HEK293 (cell line): ENCODE results near the gene ZFR.

Source experiments
- CTCF ChIA-PET: fragments of 350-600 bp; formaldehyde crosslinking; extraction: SDS; loops from one replicate; lab custom pipeline; 2021; ENCODE audit warnings: antibody characterized with exemption; lab: Yijun Ruan, JAX
- POLR2A ChIA-PET: fragments of 300-600 bp; formaldehyde crosslinking; extraction: SDS; loops from one replicate; lab custom pipeline; 2020; ENCODE audit warnings: antibody characterized with exemption, inconsistent platforms; lab: Yijun Ruan, JAX
- H3K27ac ChIP-seq: fragments of 200-500 bp; sonication (Bioruptor generic); 2 replicates; pipeline ENCODE4 v1.5.1; 2014; ENCODE audit warnings: low read depth, low read length, control low read depth, inconsistent platforms; ENCODE audit errors: extremely low read depth
- H3K36me3 ChIP-seq, 2 experiments: fragments of 200-500 bp in 1 of 2; sonication (Bioruptor generic) in 1 of 2; 1 replicate in 1 of 2; 2 replicates in 1 of 2; pipeline ENCODE4 v1.5.1; 2014 to 2017; ENCODE audit warnings: inconsistent platforms in 2 of 2, low read length in 2 of 2; ENCODE audit not compliant: control insufficient read depth in 2 of 2, insufficient read depth in 1 of 2
- H3K4me1 ChIP-seq: fragments of 200-500 bp; sonication (Bioruptor generic); 2 replicates; pipeline ENCODE4 v1.5.1; 2014; ENCODE audit warnings: mild to moderate bottlenecking, low read length, inconsistent platforms; ENCODE audit not compliant: control insufficient read depth, insufficient read depth
- H3K4me3 ChIP-seq: 2 replicates; pipeline ENCODE4 v1.5.1; 2011; ENCODE audit warnings: low read depth, mild to moderate bottlenecking, control low read depth, low read length, moderate library complexity
- H3K9me3 ChIP-seq: fragments of 200-500 bp; sonication (Bioruptor generic); 2 replicates; pipeline ENCODE4 v1.5.1; 2014; ENCODE audit warnings: low read depth, low read length, inconsistent platforms; ENCODE audit not compliant: control insufficient read depth, insufficient read depth
- ATF2 ChIP-seq: fragments of 450-650 bp; formaldehyde crosslinking; IDR thresholded peaks from 2 replicates; pipeline ENCODE4 v1.5.1; 2016; ENCODE audit warnings: missing biosample characterization, missing genetic modification characterization, low read depth
- REPIN1 ChIP-seq: fragments of 450-650 bp; formaldehyde crosslinking; IDR thresholded peaks from 2 replicates; pipeline ENCODE4 v1.5.1; 2017; ENCODE audit warnings: missing biosample characterization, missing genetic modification characterization, low read depth
- SCRT1 ChIP-seq: fragments of 450-650 bp; formaldehyde crosslinking; IDR thresholded peaks from 2 replicates; pipeline ENCODE4 v1.5.1; 2016; ENCODE audit warnings: missing biosample characterization, missing genetic modification characterization, borderline replicate concordance
- SP2 ChIP-seq: fragments of 450-650 bp; formaldehyde crosslinking; IDR thresholded peaks from 2 replicates; pipeline ENCODE4 v1.5.1; 2016; ENCODE audit warnings: missing biosample characterization, missing genetic modification characterization
- YY1 ChIP-seq: fragments of 450-650 bp; formaldehyde crosslinking; IDR thresholded peaks from 2 replicates; pipeline ENCODE4 v1.5.1; 2018; ENCODE audit warnings: missing biosample characterization, missing genetic modification characterization
- YY2 ChIP-seq: fragments of 450-650 bp; formaldehyde crosslinking; IDR thresholded peaks from 2 replicates; pipeline ENCODE4 v1.5.1; 2016; ENCODE audit warnings: missing biosample characterization, missing genetic modification characterization
- ZBTB11 ChIP-seq: fragments of 450-650 bp; formaldehyde crosslinking; conservative IDR thresholded peaks from 2 replicates; pipeline ENCODE4 v1.5.1; 2016; ENCODE audit warnings: low read depth, missing biosample characterization, missing genetic modification characterization
- ZBTB17 ChIP-seq: fragments of 450-650 bp; formaldehyde crosslinking; IDR thresholded peaks from 2 replicates; pipeline ENCODE4 v1.5.1; 2016; ENCODE audit warnings: missing biosample characterization, missing genetic modification characterization
- ZBTB21 ChIP-seq: fragments of 450-650 bp; formaldehyde crosslinking; IDR thresholded peaks from 2 replicates; pipeline ENCODE4 v1.5.1; 2017; ENCODE audit warnings: missing biosample characterization, missing genetic modification characterization
- ZFP41 ChIP-seq: fragments of 450-650 bp; formaldehyde crosslinking; IDR thresholded peaks from 2 replicates; pipeline ENCODE4 v1.5.1; 2016; ENCODE audit warnings: missing biosample characterization, missing genetic modification characterization, borderline replicate concordance
- ZNF155 ChIP-seq: fragments of 450-650 bp; formaldehyde crosslinking; IDR thresholded peaks from 2 replicates; pipeline ENCODE4 v1.5.1; 2016; ENCODE audit warnings: missing biosample characterization, missing genetic modification characterization
- ZNF19 ChIP-seq: fragments of 450-650 bp; formaldehyde crosslinking; IDR thresholded peaks from 2 replicates; pipeline ENCODE4; 2016; ENCODE audit warnings: missing biosample characterization, missing genetic modification characterization, low read depth
- ZNF292 ChIP-seq: fragments of 450-650 bp; formaldehyde crosslinking; IDR thresholded peaks from 2 replicates; pipeline ENCODE4 v1.5.1; 2016; ENCODE audit warnings: low read depth, missing biosample characterization, missing genetic modification characterization, borderline replicate concordance
- ZNF514 ChIP-seq: fragments of 450-650 bp; formaldehyde crosslinking; IDR thresholded peaks from 2 replicates; pipeline ENCODE4 v1.5.1; 2016; ENCODE audit warnings: missing biosample characterization, missing genetic modification characterization
- ZNF521 ChIP-seq: fragments of 450-650 bp; formaldehyde crosslinking; IDR thresholded peaks from 2 replicates; pipeline ENCODE4 v1.5.1; 2017; ENCODE audit warnings: missing biosample characterization, mild to moderate bottlenecking, missing genetic modification characterization
- ZNF596 ChIP-seq: fragments of 450-650 bp; IDR thresholded peaks from 2 replicates; pipeline ENCODE4 v1.5.0; 2018; ENCODE audit warnings: missing biosample characterization, mild to moderate bottlenecking, missing genetic modification characterization, moderate library complexity
- ZNF639 ChIP-seq: fragments of 450-650 bp; formaldehyde crosslinking; IDR thresholded peaks from 2 replicates; pipeline ENCODE4 v1.5.1; 2016; ENCODE audit warnings: missing biosample characterization, missing genetic modification characterization
- ZNF658 ChIP-seq: fragments of 450-650 bp; formaldehyde crosslinking; IDR thresholded peaks from 2 replicates; pipeline ENCODE4; 2016; ENCODE audit warnings: missing biosample characterization, missing genetic modification characterization
- ZNF692 ChIP-seq: fragments of 450-650 bp; formaldehyde crosslinking; IDR thresholded peaks from 2 replicates; pipeline ENCODE4 v1.5.1; 2016; ENCODE audit warnings: missing biosample characterization, missing genetic modification characterization
- ZNF704 ChIP-seq: fragments of 450-650 bp; formaldehyde crosslinking; IDR thresholded peaks from 2 replicates; pipeline ENCODE4 v1.5.1; 2016; ENCODE audit warnings: missing biosample characterization, missing genetic modification characterization
- TF ChIP-seq, protein P1 (sequence below): fragments of 450-650 bp; formaldehyde crosslinking; optimal IDR thresholded peaks from 2 replicates; pipeline ENCODE3; 2016; ENCODE audit warnings: missing biosample characterization, mild to moderate bottlenecking, missing genetic modification characterization

Gene ZFR

DNA sequence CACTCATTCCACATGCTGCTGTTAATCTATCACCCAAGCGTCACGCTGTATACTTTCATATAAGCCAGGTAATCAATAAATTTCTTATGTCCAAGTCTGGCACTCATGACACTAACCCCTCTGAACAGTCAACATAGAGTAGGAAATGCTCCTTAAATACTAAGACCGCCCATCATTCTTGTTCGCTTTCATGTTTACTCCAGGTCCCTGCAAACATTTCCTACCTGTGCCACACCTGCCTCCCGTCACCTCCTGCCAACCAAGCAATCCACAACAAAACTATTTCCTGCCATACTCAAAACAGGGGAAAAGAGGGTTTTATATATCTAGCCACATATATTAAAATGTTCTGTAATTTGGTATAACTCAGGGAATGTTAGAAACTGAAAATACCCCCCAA is 39.0 kb downstream of the ZFR start:
- H3K9me3 ChIP-seq = no peaks in the 10 kb centered on the region
- TF ChIP-seq, protein P1, sequence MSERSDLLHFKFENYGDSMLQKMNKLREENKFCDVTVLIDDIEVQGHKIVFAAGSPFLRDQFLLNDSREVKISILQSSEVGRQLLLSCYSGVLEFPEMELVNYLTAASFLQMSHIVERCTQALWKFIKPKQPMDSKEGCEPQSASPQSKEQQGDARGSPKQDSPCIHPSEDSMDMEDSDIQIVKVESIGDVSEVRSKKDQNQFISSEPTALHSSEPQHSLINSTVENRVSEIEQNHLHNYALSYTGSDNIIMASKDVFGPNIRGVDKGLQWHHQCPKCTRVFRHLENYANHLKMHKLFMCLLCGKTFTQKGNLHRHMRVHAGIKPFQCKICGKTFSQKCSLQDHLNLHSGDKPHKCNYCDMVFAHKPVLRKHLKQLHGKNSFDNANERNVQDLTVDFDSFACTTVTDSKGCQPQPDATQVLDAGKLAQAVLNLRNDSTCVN = no peak
- TF ChIP-seq ZNF596 (tag by site-specific recombination) = no peak
- no peak for TF ChIP-seq ZNF704 (tag by site-specific recombination)
- no peak for TF ChIP-seq ZBTB21 (tag by site-specific recombination)
- TF ChIP-seq REPIN1 = no peak
- no peak for TF ChIP-seq ZNF155
- TF ChIP-seq ZNF658 (tag by site-specific recombination) = no peak
- TF ChIP-seq ZNF692 (tag by site-specific recombination) = no peak
- TF ChIP-seq SCRT1 (tag by site-specific recombination) = no peak
- TF ChIP-seq ZFP41 = no peak
- TF ChIP-seq ZNF514 = no peak
- no peak for TF ChIP-seq ZBTB17 (tag by site-specific recombination)
- no peak for TF ChIP-seq ZBTB11 (tag by site-specific recombination)
- no peak for TF ChIP-seq ZNF521 (tag by site-specific recombination)
- no peak for TF ChIP-seq YY2 (tag by site-specific recombination)
- no peak for TF ChIP-seq ZNF639 (tag by site-specific recombination)
- TF ChIP-seq, all 188 proteins: peak for 0
- Histone ChIP-seq H3K36me3 (peaks cover 92% of the 10 kb centered on the region in 2 experiments), H3K4me1 (no peaks in the 10 kb centered on the region), H3K4me3 (no peak overlapping the region), H3K27ac (no peak overlapping the region)
- ChIA-PET POLR2A (no interaction called here), CTCF (interaction anchor here (0.6 to 1.5 kb wide), 2 partner anchors 184 to 233 kb away, joined by 4 to 6 read pairs; no protein-coding TSS in a partner anchor)

DNA sequence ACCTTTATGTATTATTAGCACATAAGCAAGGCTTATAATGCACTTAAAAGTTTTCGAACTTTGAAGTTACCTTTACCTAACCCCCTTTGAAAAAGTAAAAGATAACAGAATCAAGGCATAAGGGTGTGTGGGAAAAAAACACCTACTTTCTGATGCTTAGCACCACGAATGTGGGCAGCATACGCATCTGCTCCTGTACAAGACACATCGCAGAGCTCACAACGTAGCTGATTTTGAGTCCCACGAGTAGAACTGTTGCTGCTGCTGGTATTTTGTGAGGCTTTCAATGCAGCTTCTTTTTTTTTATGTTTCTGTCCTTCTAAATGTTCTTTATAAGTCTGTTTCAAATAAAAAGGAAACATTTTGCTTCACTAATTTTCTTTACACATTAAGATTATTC is 40.8 kb downstream of the ZFR start:
- CTCF ChIA-PET = interaction anchor here (1.5 kb wide), 1 partner anchor 186 kb away, joined by 4 read pairs; no protein-coding TSS in a partner anchor
- Histone ChIP-seq H3K36me3 (peaks cover 92 to 94% of the 10 kb centered on the region in 2 experiments), H3K9me3 (no peaks in the 10 kb centered on the region), H3K4me1 (no peaks in the 10 kb centered on the region), H3K27ac (no peak overlapping the region), H3K4me3 (no peak overlapping the region)
- POLR2A ChIA-PET = no interaction called here
- TF ChIP-seq ZNF292 (tag by site-specific recombination) (no peak), ZNF19 (no peak), SP2 (tag by site-specific recombination) (no peak), YY1 (tag by site-specific recombination) (no peak), ATF2 (tag by site-specific recombination) (no peak)
